Large intestine (tissue), 3 donors: ENCODE measurements around the gene NKAIN2. TPM values are rescaled to one million over a fixed set of nuclear protein-coding genes. Genes with fewer than 3 reads are reported as not detected.
"Not testable (repeated sequence)": the region's sequence is repeated elsewhere in the genome, so short reads cannot be mapped to it uniquely, and the experiment has no call there.

ENCODE experiments used
- DNase-seq, 2 donors: peaks; one replicate each; pipeline versions ENCODE4 v3.0.0 to v3.0.0-alpha.2; 2013
- H3K27ac ChIP-seq: one replicate; pipeline ENCODE4 v1.5.1; 2013; ENCODE audit warnings: low read length
- H3K27me3 ChIP-seq: 2 replicates; pipeline ENCODE4 v1.6.1; 2013; ENCODE audit warnings: low read length; ENCODE audit not compliant: control insufficient read depth, insufficient read depth
- H3K36me3 ChIP-seq: 2 replicates; pipeline ENCODE4 v1.6.1; 2013; ENCODE audit warnings: low read length; ENCODE audit not compliant: control insufficient read depth, insufficient read depth
- H3K4me1 ChIP-seq: one replicate; pipeline ENCODE4 v1.6.1; 2013; ENCODE audit warnings: low read length; ENCODE audit not compliant: control insufficient read depth, insufficient read depth
- H3K4me3 ChIP-seq: one replicate; pipeline ENCODE4 v1.5.1; 2013; ENCODE audit warnings: low read length
- H3K9me3 ChIP-seq: one replicate; pipeline ENCODE4 v1.6.1; 2013; ENCODE audit warnings: mild to moderate bottlenecking, low read depth, low read length, moderate library complexity; ENCODE audit not compliant: control insufficient read depth
- WGBS: methylation state at CpG from one replicate; pipeline ENCODE4 v1.1.5; 2013; ENCODE audit warnings: low lambda C conversion rate; ENCODE audit not compliant: insufficient coverage; 5-methylcytosine and 5-hydroxymethylcytosine counted together
- polyA plus RNA-seq: library from polyadenylated mRNA; unstranded; fragments of 120-200 nt; gene quantifications from one replicate; pipeline ENCODE4 v1.2.1, GENCODE V29; 2013

Gene NKAIN2
- polyA plus RNA-seq, 1 donor, result 1.3 TPM

- Histone ChIP-seq H3K4me3 (no peak overlapping the region), H3K9me3 (no peaks in the 10 kb centered on the region), H3K4me1 (no peaks in the 10 kb centered on the region), H3K36me3 (no peaks in the 10 kb centered on the region), H3K27me3 (no peaks in the 10 kb centered on the region), H3K27ac (no peak overlapping the region)
- WGBS, result no CpG with 5 or more reads among the region's 3 CpGs
- no peak for DNase-seq
Observed at GRCh38 chr6:124441450-124441849, 637.8 kb downstream of the NKAIN2 start.

GRCh38 chr6:124443541-124443940 is 639.9 kb downstream of the NKAIN2 start:
- Histone ChIP-seq H3K27me3 (no peaks in the 10 kb centered on the region), H3K9me3 (no peaks in the 10 kb centered on the region), H3K4me1 (no peaks in the 10 kb centered on the region), H3K36me3 (no peaks in the 10 kb centered on the region), H3K4me3 (no peak overlapping the region), H3K27ac (no peak overlapping the region)
- 57% methylated on average over 2 of the region's 2 CpGs for WGBS
- DNase-seq, result no peak

- no peaks in the 10 kb centered on the region for H3K36me3 ChIP-seq
- DNase-seq, result no peak
- 90% methylated on average over 2 of the region's 3 CpGs for WGBS
- H3K27ac ChIP-seq, result no peak overlapping the region
- H3K4me3 ChIP-seq, result no peak overlapping the region
- no peaks in the 10 kb centered on the region for H3K9me3 ChIP-seq
- no peaks in the 10 kb centered on the region for H3K4me1 ChIP-seq
- H3K27me3 ChIP-seq, result no peaks in the 10 kb centered on the region
Observed at GRCh38 chr6:124445581-124445980, 641.9 kb downstream of the NKAIN2 start.

- DNase-seq, result no peak
- Histone ChIP-seq H3K36me3 (no peaks in the 10 kb centered on the region), H3K27me3 (no peaks in the 10 kb centered on the region), H3K9me3 (no peaks in the 10 kb centered on the region), H3K27ac (no peak overlapping the region), H3K4me1 (no peaks in the 10 kb centered on the region), H3K4me3 (no peak overlapping the region)
- WGBS, result 82% methylated on average over 2 of the region's 3 CpGs
Observed at GRCh38 chr6:124446961-124447360, 643.3 kb downstream of the NKAIN2 start.

- Histone ChIP-seq H3K27ac (no peak overlapping the region), H3K4me3 (no peak overlapping the region), H3K4me1 (no peaks in the 10 kb centered on the region), H3K27me3 (no peaks in the 10 kb centered on the region), H3K9me3 (no peaks in the 10 kb centered on the region), H3K36me3 (no peaks in the 10 kb centered on the region)
- DNase-seq, result no peak
- WGBS, result 100% methylated on average over 1 of the region's 2 CpGs
Observed at GRCh38 chr6:124459268-124459667, 655.6 kb downstream of the NKAIN2 start.

GRCh38 chr6:124462750-124463149 is 659.1 kb downstream of the NKAIN2 start:
- no peaks in the 10 kb centered on the region for H3K36me3 ChIP-seq

GRCh38 chr6:124463271-124463670 is 659.6 kb downstream of the NKAIN2 start:
- no peak overlapping the region for H3K4me3 ChIP-seq
- no peaks in the 10 kb centered on the region for H3K9me3 ChIP-seq
- no peaks in the 10 kb centered on the region for H3K4me1 ChIP-seq
- WGBS, result 87% methylated on average over 3 of the region's 3 CpGs
- no peak overlapping the region for H3K27ac ChIP-seq
- no peak for DNase-seq
- no peaks in the 10 kb centered on the region for H3K36me3 ChIP-seq
- H3K27me3 ChIP-seq, result no peaks in the 10 kb centered on the region

More at GRCh38 chr6:124462750-124463149, 659.1 kb downstream of the NKAIN2 start:
- H3K27me3 ChIP-seq, result no peaks in the 10 kb centered on the region
- DNase-seq, result no peak
- no peak overlapping the region for H3K4me3 ChIP-seq
- WGBS, result 100% methylated on average over 1 of the region's 3 CpGs
- H3K9me3 ChIP-seq, result no peaks in the 10 kb centered on the region
- H3K4me1 ChIP-seq, result no peaks in the 10 kb centered on the region
- H3K27ac ChIP-seq, result no peak overlapping the region

DNA sequence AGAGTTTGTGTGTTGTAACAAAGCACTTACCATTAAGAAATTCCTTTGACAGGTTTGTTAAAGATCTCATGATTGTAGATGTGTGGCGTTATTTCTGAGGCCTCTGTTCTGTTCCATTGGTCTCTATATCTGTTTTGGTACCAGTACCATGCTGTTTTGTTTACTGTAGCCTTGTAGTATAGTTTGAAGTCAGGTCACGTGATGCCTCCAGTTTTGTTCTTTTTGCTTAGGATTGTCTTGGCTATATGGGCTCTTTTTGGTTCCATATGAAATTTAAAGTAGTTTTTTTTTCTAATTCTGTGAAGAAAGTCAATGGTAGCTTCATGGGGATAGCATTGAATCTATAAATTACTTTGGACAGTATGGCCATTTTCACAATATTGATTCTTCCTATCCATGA is 660.9 kb downstream of the NKAIN2 start:
- no CpG with 5 or more reads among the region's 2 CpGs for WGBS
- not testable (repeated sequence) for H3K4me1 ChIP-seq, DNase-seq, H3K36me3 ChIP-seq, H3K27ac ChIP-seq, H3K4me3 ChIP-seq, H3K9me3 ChIP-seq, H3K27me3 ChIP-seq

GRCh38 chr6:124466949-124467348 is 663.3 kb downstream of the NKAIN2 start:
- H3K9me3 ChIP-seq, result no peaks in the 10 kb centered on the region
- WGBS, result 57% methylated on average over 1 of the region's 2 CpGs

GRCh38 chr6:124467366-124467765 is 663.7 kb downstream of the NKAIN2 start:
- DNase-seq, result no peak
- no peaks in the 10 kb centered on the region for H3K27me3 ChIP-seq
- no peak overlapping the region for H3K27ac ChIP-seq
- no peaks in the 10 kb centered on the region for H3K4me1 ChIP-seq
- H3K36me3 ChIP-seq, result no peaks in the 10 kb centered on the region
- no peak overlapping the region for H3K4me3 ChIP-seq
- 89% methylated on average over 1 of the region's 1 CpG for WGBS
- no peaks in the 10 kb centered on the region for H3K9me3 ChIP-seq

More at GRCh38 chr6:124466949-124467348, 663.3 kb downstream of the NKAIN2 start:
- Histone ChIP-seq H3K27ac (no peak overlapping the region), H3K4me3 (no peak overlapping the region), H3K36me3 (no peaks in the 10 kb centered on the region), H3K27me3 (no peaks in the 10 kb centered on the region), H3K4me1 (no peaks in the 10 kb centered on the region)
- no peak for DNase-seq

GRCh38 chr6:124470803-124471202 is 667.1 kb downstream of the NKAIN2 start:
- no peak for DNase-seq
- no peaks in the 10 kb centered on the region for H3K27me3 ChIP-seq
- no peaks in the 10 kb centered on the region for H3K9me3 ChIP-seq
- H3K36me3 ChIP-seq, result no peaks in the 10 kb centered on the region
- no peak overlapping the region for H3K4me3 ChIP-seq
- no peak overlapping the region for H3K27ac ChIP-seq
- no peaks in the 10 kb centered on the region for H3K4me1 ChIP-seq
